Measurements from ENCODE around the gene KRT38. TPM values are rescaled to one million over a fixed set of nuclear protein-coding genes. Genes with fewer than 3 reads are reported as not detected.
"Not testable (repeated sequence)": the region's sequence is repeated elsewhere in the genome, so short reads cannot be mapped to it uniquely, and the experiment has no call there.

Gene KRT38
- total and polyA plus RNA-seq, 2 of the 8 experiments (the other 6 are each of a cell fraction or from before 2014, with no cell fraction given): not detected

DNA sequence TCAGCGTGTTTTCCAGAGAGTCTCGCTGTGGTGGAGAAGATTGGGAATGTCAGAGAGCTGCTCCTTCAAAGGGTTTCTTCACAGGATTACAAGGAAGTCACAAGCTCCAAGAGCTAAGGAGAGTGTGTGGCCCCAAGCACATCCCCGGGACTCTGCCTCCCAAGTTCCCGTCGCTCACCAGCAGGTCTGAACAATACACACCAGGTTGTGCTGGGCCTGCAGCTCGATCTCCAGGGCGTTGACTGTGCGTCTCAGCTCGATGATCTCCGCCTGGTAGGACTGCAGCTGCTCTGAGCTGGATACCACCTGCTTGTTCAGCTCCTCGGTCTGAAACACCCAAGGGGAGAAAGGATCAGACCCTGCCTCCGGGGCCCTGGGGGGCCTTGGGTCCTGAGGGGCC lies 45.7 kb downstream of the KRT38 start:
- H3K14ac ChIP-seq (ENCODE audit: insufficient read length); H3K36me3 ChIP-seq (ENCODE audit: control insufficient read depth in 2 of 4, insufficient read depth in 4 of 4, low read length in 3 of 4); H3K4me2 ChIP-seq (ENCODE audit: insufficient read depth in 1 of 2, low read depth in 2 of 2, low read length in 2 of 2); H3K4ac ChIP-seq (replicated peaks; ENCODE audit: insufficient read length, low read depth, low read length); H4K91ac ChIP-seq (replicated peaks; ENCODE audit: insufficient read length, low read length); H3K27ac ChIP-seq (ENCODE audit: low read depth, low read length); FAIRE-seq; H3K56ac ChIP-seq (replicated peaks; ENCODE audit: insufficient read length, low read depth, low read length); H2AK5ac ChIP-seq (ENCODE audit: low read depth, low read length); H3K18ac ChIP-seq (ENCODE audit: extremely low read depth, low read length); H3K23me2 ChIP-seq (ENCODE audit: low read depth, low read length); H4K8ac ChIP-seq (ENCODE audit: extremely low read depth, insufficient read depth, low read length); H2BK120ac ChIP-seq (replicated peaks; ENCODE audit: low read depth, low read length); H3K9me3 ChIP-seq (ENCODE audit: insufficient read depth in 2 of 2, low read depth in 1 of 2, low read length in 1 of 2); H4K20me1 ChIP-seq (replicated peaks in 1 of 2; ENCODE audit: control insufficient read depth in 1 of 2, insufficient read depth in 2 of 2, low read length in 2 of 2); H3K23ac ChIP-seq (ENCODE audit: insufficient read length); POLR2A ChIA-PET (ENCODE audit: partially characterized antibody); H3K4me1 ChIP-seq (replicated peaks in 1 of 4; ENCODE audit: control insufficient read depth in 3 of 4, insufficient read depth in 4 of 4, low read length in 3 of 4); H3K4me3 ChIP-seq (ENCODE audit: extremely low read depth in 1 of 4, insufficient read depth in 2 of 4, low read depth in 3 of 4, low read length in 4 of 4); H3K79me2 ChIP-seq (ENCODE audit: control insufficient read depth in 1 of 2, insufficient read depth in 2 of 2, low read length in 2 of 2); H2BK5ac ChIP-seq (ENCODE audit: low read depth, low read length); H3K27me3 ChIP-seq (replicated peaks in 1 of 4; ENCODE audit: control insufficient read depth in 3 of 4, extremely low read depth in 1 of 4, insufficient read depth in 3 of 4, low read length in 3 of 4); H2BK15ac ChIP-seq (ENCODE audit: low read length); DNase-seq (ENCODE audit: low read depth in 1 of 2, low spot score in 2 of 2); H3K9ac ChIP-seq (replicated peaks in 1 of 4; ENCODE audit: extremely low read depth in 1 of 4, low read depth in 3 of 4, low read length in 3 of 4); H2BK20ac ChIP-seq (ENCODE audit: low read length); H3K79me1 ChIP-seq (ENCODE audit: low read depth, low read length); H4K5ac ChIP-seq (ENCODE audit: insufficient read length, low read depth, low read length); H2BK12ac ChIP-seq (ENCODE audit: low read depth, low read length); H2AFZ ChIP-seq (ENCODE audit: low read length): not testable (repeated sequence)
- CTCF ChIA-PET (ENCODE audit: partially characterized antibody): interaction anchor here (1.6 kb wide), 1 partner anchor 25 kb away, joined by 4 read pairs; no protein-coding TSS in a partner anchor
- WGBS, 2 experiments (ENCODE audit: extremely low coverage in 1 of 2, insufficient coverage in 1 of 2, insufficient read length in 1 of 2, insufficient replicate concordance in 2 of 2, low coverage in 1 of 2, low lambda C conversion rate in 2 of 2, missing lambda C conversion rate in 1 of 2): 88% methylated on average over 10 of the region's 12 CpGs; no CpG with 5 or more reads in 1 of the 2 experiments

Data from H1 (cell line).